SH-SY5Y (cell line): ENCODE results near the gene FUOM.

Experiments used
- GATA2 ChIP-seq: IDR thresholded peaks from 2 replicates; pipeline ENCODE4 v1.6.1; 2011; ENCODE audit warnings: mild to moderate bottlenecking, low read depth, low read length
- GATA3 ChIP-seq: IDR thresholded peaks from 2 replicates; pipeline ENCODE4 v1.6.1; 2011; ENCODE audit warnings: low read depth, mild to moderate bottlenecking, low read length, moderate library complexity

GRCh38 chr10:133375357-133376115, 17.7 kb upstream of the FUOM start:
- TF ChIP-seq GATA3, result no peak
- no peak for TF ChIP-seq GATA2
